K562 (cell line): ENCODE data around the gene NPTXR. TPM values are rescaled to one million over a fixed set of nuclear protein-coding genes. Genes with fewer than 3 reads are reported as not detected.

Source experiments
- ATAC-seq: fragments of 200-7000 bp; cut with Tn5 transposase; 3 replicates; pipeline ENCODE4 v1.9.1; 2020; ENCODE audit warnings: moderate library complexity
- BruUV-seq: library from RNA; stranded (reverse); fragments of 400-500 nt; replicated peaks from 2 replicates; lab custom pipeline; 2021; lab: Mats Ljungman, UMichigan
- CTCF ChIA-PET: fragments of 300-600 bp; formaldehyde crosslinking; extraction: SDS; loops from one replicate; lab custom pipeline; 2021; ENCODE audit warnings: low intra/inter-chr PET ratio; lab: Yijun Ruan, JAX
- POLR2A ChIA-PET: fragments of 300-600, 350-650 bp; sonication (Branson Sonifier 250); formaldehyde crosslinking; extraction: SDS; loops from one replicate; lab custom pipeline; 2021; ENCODE audit warnings: antibody characterized with exemption, inconsistent platforms; lab: Yijun Ruan, JAX
- DNase-seq, 4 experiments: peaks; one replicate each; pipeline versions ENCODE4 v3.0.0 to v3.0.0-alpha.2; 2011 to 2018; ENCODE audit warnings: low spot score in 3 of 4, mixed read lengths in 3 of 4; ENCODE audit errors: extremely low read depth in 1 of 4
- FAIRE-seq: peaks from 2 replicates; lab custom pipeline; 2011; peaks lifted over from hg19 to GRCh38; lab: Jason Lieb, UNC
- H2AFZ ChIP-seq: 2 replicates; pipeline ENCODE4 v1.6.0; 2011; ENCODE audit warnings: low read depth, low read length, control low read depth, inconsistent platforms
- H3K27ac ChIP-seq: fragments of 200-600 bp; 3 replicates; pipeline ENCODE4 v1.8.0; 2011; ENCODE audit warnings: low read depth, mild to moderate bottlenecking, control low read depth, inconsistent platforms, low read length, moderate library complexity, mixed read lengths; ENCODE audit errors: extremely low read depth
- H3K27me3 ChIP-seq, 2 experiments: fragments of 300-600 bp in 1 of 2; 2 replicates in 1 of 2; 3 replicates in 1 of 2; pipeline versions ENCODE4 v1.6.0 to v1.8.0; 2011; ENCODE audit warnings: inconsistent platforms in 2 of 2, low read length in 2 of 2, mild to moderate bottlenecking in 1 of 2, mixed read lengths in 1 of 2, moderate library complexity in 1 of 2; ENCODE audit not compliant: control insufficient read depth in 2 of 2, insufficient read depth in 2 of 2
- H3K36me3 ChIP-seq: fragments of 300-600 bp; 3 replicates; pipeline ENCODE4 v1.8.0; 2011; ENCODE audit warnings: mild to moderate bottlenecking, low read length, inconsistent platforms; ENCODE audit not compliant: control insufficient read depth, insufficient read depth
- H3K4me1 ChIP-seq, 2 experiments: fragments of 200-600 bp in 1 of 2; replicated peaks in 1 of 2; 2 replicates in 1 of 2; 3 replicates in 1 of 2; pipeline versions ENCODE4 v1.5.1 to v1.8.0; 2011; ENCODE audit warnings: inconsistent platforms in 2 of 2, low read length in 2 of 2, mild to moderate bottlenecking in 1 of 2, mixed read lengths in 1 of 2, moderate library complexity in 1 of 2; ENCODE audit not compliant: control insufficient read depth in 2 of 2, insufficient read depth in 2 of 2
- H3K4me2 ChIP-seq: 2 replicates; pipeline ENCODE4 v1.6.1; 2011; ENCODE audit warnings: low read length, control low read depth, inconsistent platforms, mixed read lengths; ENCODE audit not compliant: insufficient read depth
- H3K4me3 ChIP-seq: fragments of 200-600 bp; sonication (generic), shearing (Covaris generic); 2 replicates; pipeline ENCODE4 v1.5.1; 2016; ENCODE audit warnings: control low read depth, inconsistent platforms
- H3K79me2 ChIP-seq: fragments of 200-600 bp; 3 replicates; pipeline ENCODE4 v1.8.0; 2011; ENCODE audit warnings: low read length, inconsistent platforms; ENCODE audit not compliant: control insufficient read depth, insufficient read depth
- H3K9ac ChIP-seq, 2 experiments: 2 replicates each; pipeline versions ENCODE4 v1.6.0 to v1.6.1; 2011; ENCODE audit warnings: low read depth in 2 of 2, low read length in 2 of 2, control low read depth in 1 of 2, inconsistent platforms in 1 of 2, mild to moderate bottlenecking in 1 of 2, mixed read lengths in 1 of 2; ENCODE audit not compliant: insufficient read depth in 1 of 2
- H3K9me1 ChIP-seq: one replicate; pipeline ENCODE4 v1.6.0; 2011; ENCODE audit warnings: inconsistent platforms, mild to moderate bottlenecking, low read length, moderate library complexity; ENCODE audit not compliant: control insufficient read depth, insufficient read depth
- H3K9me3 ChIP-seq: replicated peaks from 2 replicates; pipeline ENCODE4 v1.5.1; 2011; ENCODE audit warnings: low read depth, low read length, inconsistent platforms; ENCODE audit not compliant: control insufficient read depth, insufficient read depth
- H4K20me1 ChIP-seq: replicated peaks from 2 replicates; pipeline ENCODE4 v1.6.1; 2011; ENCODE audit warnings: low read length, inconsistent platforms, mixed read lengths; ENCODE audit not compliant: control insufficient read depth, insufficient read depth
- BCOR ChIP-seq: fragments of 450-650 bp; IDR thresholded peaks from 2 replicates; pipeline ENCODE4 v1.6.1; 2016
- BDP1 ChIP-seq: IDR thresholded peaks from 3 replicates; pipeline ENCODE4 v1.6.1; 2011; ENCODE audit not compliant: insufficient read length, insufficient read depth
- CREB3 ChIP-seq: fragments of 450-650 bp; conservative IDR thresholded peaks from 2 replicates; pipeline ENCODE4 v1.6.1; 2016; ENCODE audit warnings: missing genetic modification characterization, low read depth, mild to moderate bottlenecking, missing compliant biosample characterization, moderate library complexity
- POLR2B ChIP-seq: fragments of 450-650 bp; IDR thresholded peaks from 2 replicates; pipeline ENCODE4 v1.6.1; 2018; ENCODE audit warnings: low read depth; ENCODE audit not compliant: partially characterized antibody
- WGBS: fragments of 100-300 bp; shearing (Covaris generic); methylation state at CpG from one replicate; pipeline ENCODE4 v1.1.6; 2016; ENCODE audit warnings: low coverage, mixed read lengths; ENCODE audit not compliant: insufficient coverage; ENCODE audit errors: missing lambda C conversion rate; 5-methylcytosine and 5-hydroxymethylcytosine counted together
- in situ Hi-C: fragments of 300-500 bp; cut with MboI; formaldehyde crosslinking; loops from 4 replicates; pipeline ENCODE4 v1.15.0; 2018; ENCODE audit warnings: inconsistent platforms, mixed read lengths
- intact Hi-C: fragments of 100-400 bp; cut with micrococcal nuclease; formaldehyde crosslinking; loops from 2 replicates; pipeline ENCODE4 v1.14.2; 2022
- polyA plus RNA-seq, 8 experiments: library from polyadenylated mRNA; depleted of rRNA in 4 of 8; stranded (reverse) in 5 of 8; unstranded in 3 of 8; fragments of >200 nt; fragmentation: Nextera tagmentation in 2 of 8; fragmentation: Illumina TruSeq in 1 of 8; extraction: Ambion mirVana in 2 of 8; extraction: Trizol in 1 of 8; gene quantifications; 2 replicates each; pipeline versions ENCODE4 v1.2.1 to v1.2.3, GENCODE V29; 2011 to 2014; ENCODE audit warnings: inconsistent platforms in 1 of 8, missing spikeins in 1 of 8
- total RNA-seq, 7 experiments: library from RNA; depleted of rRNA in 6 of 7; stranded (reverse); fragments of >200 nt in 6 of 7; fragmentation: Illumina TruSeq in 2 of 7; extraction: Trizol in 2 of 7; gene quantifications; 2 replicates each; pipeline versions ENCODE4 v1.2.1 to v1.2.3, GENCODE V29; 2011 to 2021; ENCODE audit warnings: low replicate concordance in 1 of 7

The NPTXR gene
- total and polyA plus RNA-seq, 9 of the 15 experiments (the other 6 are each of a cell fraction or from before 2014, with no cell fraction given): 0.01 to 3.1 (median 1.1) TPM

- TF ChIP-seq BDP1: no peak
- TF ChIP-seq POLR2B: no peak
Measured at GRCh38 chr22:38793721-38794466, 49.9 kb downstream of the NPTXR start, which contains the start of gene DNAL4 (continued).

- peaks cover 0 to 3% of the 10 kb centered on the region in 2 experiments; a peak in 1 of 5 replicates for H3K27me3 ChIP-seq
- H3K4me2 ChIP-seq: peak overlapping the region; percentile 91
- H3K9me1 ChIP-seq: no peaks in the 10 kb centered on the region
- peaks cover 9% of the 10 kb centered on the region for H3K79me2 ChIP-seq
- no peak for DNase-seq
- ChIA-PET POLR2A (no interaction called here), CTCF (no interaction called here)
- TF ChIP-seq CREB3 (tag) (no peak), BCOR (0 out of 2 replicates have a peak, but pooled peaks have one; percentile 15)
- peak overlapping the region; percentile 84 for H2AFZ ChIP-seq
- no peaks in the 10 kb centered on the region for H3K36me3 ChIP-seq
- intact Hi-C loops (no loop called here), in situ Hi-C loops (no loop called here)
- peaks cover 6 to 17% of the 10 kb centered on the region in 2 experiments; a peak in 4 of 5 replicates for H3K4me1 ChIP-seq
- BruUV-seq: no TSS peak
- no peak for FAIRE-seq
- 4% methylated on average over 8 of the region's 9 CpGs for WGBS
- ATAC-seq: no peak
- no peaks in the 10 kb centered on the region for H3K9me3 ChIP-seq
- H3K27ac ChIP-seq: peak overlapping the region; percentile 76
- H3K9ac ChIP-seq: peak overlapping the region; percentile 67 to 93
- H3K4me3 ChIP-seq: peak overlapping the region; percentile 64
- no peaks in the 10 kb centered on the region for H4K20me1 ChIP-seq
Measured at GRCh38 chr22:38793317-38793716, 50.5 kb downstream of the NPTXR start.
